ENCODE results near the gene DARS2.

DNA sequence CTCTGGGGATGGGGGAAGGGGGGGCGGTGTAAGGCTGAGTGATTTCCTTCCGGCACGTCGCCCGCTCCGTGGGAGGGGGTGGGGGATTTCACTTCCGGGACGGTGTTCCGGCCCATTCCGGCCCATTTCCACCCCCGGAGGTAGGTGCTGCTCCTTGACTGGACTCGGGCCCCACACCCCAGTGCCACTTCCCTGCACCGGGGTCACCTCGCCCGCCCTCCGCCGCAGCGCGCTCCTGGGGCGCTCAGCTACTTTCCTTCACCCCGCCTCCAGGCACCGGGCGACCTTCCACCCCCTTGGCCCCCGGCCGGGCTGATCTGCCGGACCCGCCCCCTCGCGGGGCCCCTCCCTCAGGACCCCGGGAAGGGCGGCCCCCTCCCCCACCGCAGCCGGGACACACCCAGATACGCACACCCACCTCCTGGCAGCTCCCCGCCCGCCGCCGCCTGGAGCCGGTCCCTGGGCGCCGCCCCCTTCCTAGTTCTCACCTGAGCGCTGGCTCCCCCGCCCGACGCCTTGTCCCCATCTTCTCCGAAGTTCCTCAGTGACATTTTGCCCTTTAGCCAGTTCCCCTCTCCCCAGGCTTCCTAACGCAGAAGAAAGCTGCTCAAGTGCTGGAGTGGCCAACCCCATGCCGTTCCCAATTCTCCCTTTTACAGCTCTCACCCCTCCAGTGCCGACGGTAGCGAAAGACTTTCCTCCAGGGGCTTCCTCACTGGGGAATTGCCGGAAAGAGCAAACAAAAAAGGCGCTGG lies 44.0 kb downstream of the DARS2 start, which contains the start of gene ZBTB37:
- TF ChIP-seq, protein P1, sequence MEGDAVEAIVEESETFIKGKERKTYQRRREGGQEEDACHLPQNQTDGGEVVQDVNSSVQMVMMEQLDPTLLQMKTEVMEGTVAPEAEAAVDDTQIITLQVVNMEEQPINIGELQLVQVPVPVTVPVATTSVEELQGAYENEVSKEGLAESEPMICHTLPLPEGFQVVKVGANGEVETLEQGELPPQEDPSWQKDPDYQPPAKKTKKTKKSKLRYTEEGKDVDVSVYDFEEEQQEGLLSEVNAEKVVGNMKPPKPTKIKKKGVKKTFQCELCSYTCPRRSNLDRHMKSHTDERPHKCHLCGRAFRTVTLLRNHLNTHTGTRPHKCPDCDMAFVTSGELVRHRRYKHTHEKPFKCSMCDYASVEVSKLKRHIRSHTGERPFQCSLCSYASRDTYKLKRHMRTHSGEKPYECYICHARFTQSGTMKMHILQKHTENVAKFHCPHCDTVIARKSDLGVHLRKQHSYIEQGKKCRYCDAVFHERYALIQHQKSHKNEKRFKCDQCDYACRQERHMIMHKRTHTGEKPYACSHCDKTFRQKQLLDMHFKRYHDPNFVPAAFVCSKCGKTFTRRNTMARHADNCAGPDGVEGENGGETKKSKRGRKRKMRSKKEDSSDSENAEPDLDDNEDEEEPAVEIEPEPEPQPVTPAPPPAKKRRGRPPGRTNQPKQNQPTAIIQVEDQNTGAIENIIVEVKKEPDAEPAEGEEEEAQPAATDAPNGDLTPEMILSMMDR (IDR thresholded peaks at IDR 0.05), result no peak
- peak; percentile 9 to 72 (median 62) for TF ChIP-seq POLR2A (IDR thresholded peaks at IDR 0.05)
